HG02759 (cell line): ENCODE results near the gene MICALL2.
A peak's percentile ranks its signal among the peaks of the same experiment; 100 is the strongest.

Experiments used
- ATAC-seq: cut with Tn5 transposase; IDR thresholded peaks from one replicate; pipeline ENCODE4 v1.9.1; 2021; ENCODE audit warnings: mild to moderate bottlenecking, moderate library complexity; ENCODE audit not compliant: unreplicated experiment

MICALL2 gene

DNA sequence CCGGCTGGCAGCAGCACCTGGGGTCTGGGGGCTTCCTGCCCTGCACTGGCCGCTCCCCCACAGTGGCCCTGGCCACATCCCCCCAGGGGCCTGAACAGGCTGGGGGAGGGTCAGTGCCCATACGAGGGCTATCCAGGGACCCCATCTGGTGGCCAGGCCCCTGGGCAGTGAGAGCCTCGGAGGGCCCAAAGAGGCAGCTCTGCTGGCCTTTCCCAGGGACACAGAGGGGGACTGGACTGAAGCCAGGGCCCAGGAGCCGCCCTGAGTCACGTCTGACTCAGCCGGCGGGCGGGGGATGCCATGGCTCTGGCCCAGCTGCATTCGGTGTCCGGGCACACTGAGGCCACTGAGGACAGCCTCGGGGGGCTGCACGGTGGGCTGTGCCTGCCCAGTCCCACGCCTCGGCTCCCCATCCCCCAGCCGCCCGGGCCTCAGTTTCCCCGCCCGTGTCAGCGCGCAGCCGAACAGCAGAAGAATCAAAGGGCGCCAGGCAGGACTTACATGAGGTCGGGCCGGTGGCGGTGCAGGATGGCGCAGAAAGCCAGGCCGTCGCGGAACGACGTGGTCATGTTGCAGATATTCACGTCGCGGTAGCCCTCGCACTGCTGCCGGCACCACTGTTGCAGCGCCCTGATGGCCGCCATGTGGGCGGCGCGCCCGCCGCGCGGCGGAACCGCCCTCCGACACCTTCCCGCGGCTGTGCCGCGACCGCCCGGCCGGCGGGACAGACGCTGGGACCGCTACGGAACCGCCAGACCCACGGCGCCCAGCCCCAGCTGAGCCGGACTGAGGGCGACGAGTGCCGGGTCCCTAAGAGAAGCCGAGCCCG is at the start of gene MICALL2:
Gene MICALL2 (minus strand): TSS at position 788 of the 829 bp plus-strand sequence. CDS start 144 bp downstream, at position 644.
- ATAC-seq: peak; percentile 25

DNA sequence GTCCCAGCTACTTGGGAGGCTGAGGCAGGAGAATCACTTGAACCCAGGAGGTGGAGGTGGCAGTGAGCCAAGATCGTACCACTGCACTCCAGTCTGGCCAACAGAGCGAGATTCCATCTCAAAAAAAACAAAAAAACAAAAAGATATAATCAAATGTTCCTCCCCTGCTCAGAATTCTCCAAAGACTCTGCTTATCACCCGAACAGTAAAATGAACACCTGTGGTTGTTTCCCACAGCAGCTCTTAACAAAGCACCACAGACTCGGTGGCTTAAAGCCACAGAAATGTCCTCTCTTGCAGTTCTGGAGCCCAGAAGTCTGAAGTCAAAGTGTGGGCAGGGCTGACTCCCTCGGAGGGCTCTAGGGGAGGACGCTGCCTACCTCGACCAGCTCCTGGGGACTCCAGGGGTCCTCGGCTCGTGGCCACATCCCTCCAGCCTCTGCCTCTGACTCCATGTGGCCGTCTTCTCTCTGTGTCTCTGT is 49.0 kb upstream of the MICALL2 start:
- ATAC-seq: no peak

DNA sequence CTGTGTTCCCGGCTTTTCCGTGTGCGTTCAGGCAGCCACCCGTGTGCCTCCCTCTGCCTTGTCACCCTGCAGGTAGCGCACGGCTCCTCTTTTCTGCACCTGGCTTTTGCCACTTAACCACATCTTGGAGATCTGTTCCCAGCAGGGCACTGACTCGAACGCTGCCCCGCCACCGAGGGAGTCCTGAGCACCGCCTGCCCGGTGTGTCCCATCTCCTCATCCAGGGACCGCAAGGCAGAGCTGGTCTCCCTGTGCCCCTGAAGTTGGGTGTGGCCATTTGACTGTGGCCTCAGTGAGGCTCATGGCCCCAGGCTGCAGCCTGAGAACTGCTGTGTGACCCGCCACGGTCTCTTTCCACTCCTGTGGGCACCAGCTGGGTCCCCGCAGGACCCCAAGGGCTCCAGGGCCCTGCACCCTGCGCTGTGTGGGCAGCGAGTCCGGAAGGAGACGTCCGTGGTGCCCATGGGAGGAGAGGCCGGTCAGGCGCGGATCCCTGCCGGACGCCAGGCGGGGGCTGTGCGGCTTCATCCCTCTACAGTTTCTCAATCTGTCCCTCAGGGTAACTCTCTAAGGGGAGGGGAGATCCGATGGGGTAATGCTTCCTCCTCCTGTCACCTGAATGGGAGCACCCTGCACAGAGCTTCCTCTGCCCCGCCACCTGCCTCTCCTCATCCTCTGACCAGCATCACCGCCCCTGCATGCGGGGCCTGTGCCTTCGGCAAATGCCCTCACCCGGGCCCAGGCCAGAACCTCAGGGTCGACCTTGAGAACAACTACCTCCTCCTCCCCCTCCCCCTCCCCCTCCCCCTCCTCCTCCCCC is 46.7 kb upstream of the MICALL2 start:
- no peak for ATAC-seq

DNA sequence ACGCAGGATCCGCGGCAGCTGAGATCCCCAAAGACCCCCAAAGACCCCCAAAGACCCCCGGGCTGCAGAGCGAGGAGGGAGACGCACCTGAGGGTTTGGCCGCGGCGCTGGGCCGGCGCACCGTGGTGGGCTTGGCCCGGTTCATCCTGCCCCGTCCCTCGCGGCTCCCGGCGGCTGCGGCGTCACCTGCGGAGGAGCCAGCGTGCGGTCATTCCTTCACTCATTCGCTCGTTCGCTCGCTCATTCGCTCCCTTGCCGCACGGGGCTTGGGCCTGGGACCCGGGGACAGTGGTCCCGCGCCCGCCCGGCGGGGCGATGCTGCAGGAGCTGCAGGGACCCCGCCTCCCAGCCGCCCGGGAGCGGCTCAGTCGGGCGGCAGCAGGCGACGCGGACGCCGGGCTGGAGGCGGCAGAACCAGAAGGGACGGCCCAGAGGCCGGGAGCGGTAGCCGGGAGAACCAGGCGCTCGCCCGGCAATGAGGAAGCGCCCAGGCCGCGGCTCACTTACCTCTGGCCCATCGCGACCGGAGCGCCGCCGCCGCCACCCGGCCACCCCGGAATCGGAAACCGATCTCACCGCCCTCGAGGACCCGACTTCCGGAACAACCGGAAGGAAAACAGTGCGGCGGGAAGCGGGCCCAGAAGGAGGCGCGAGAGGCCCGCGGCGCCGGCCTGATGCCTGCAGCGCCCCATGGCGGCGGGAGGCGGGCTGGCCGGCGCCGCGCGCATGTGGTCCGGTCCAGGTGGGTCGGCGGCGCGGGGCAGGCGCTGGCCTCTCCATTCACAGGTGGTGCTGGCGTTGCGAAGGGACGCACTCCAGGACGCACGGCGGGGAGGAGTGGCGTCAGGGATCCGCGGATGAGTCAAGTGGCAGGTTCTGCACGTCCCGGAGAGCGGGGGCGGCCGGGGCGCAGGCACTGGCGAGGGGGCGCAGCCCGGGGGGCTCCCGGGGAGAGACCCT is 44.8 kb upstream of the MICALL2 start, which contains the start of gene INTS1:
Gene INTS1 (minus strand): TSS at position 574 of the 960 bp plus-strand sequence. CDS start 429 bp downstream, at position 145.
- peak; percentile 88 for ATAC-seq

DNA sequence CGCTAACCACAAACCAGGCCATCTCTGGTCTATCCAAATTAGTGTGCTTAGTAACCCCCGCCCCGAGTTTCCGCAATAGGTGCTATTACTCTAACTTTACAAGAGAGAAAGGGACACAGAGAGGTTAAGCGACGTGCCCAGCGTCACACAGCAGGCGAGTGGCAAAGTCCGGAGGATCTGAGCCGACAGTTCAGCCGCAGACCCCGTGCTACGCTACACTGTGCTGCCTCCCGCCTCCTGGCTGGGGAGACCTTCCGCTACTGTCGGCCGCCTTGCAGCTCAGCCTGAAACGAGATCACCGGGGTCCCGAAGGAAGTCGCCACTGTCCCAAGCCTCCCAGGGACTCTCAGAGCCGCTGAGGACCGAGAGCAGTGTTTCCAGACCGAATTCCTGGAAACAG is 44.1 kb upstream of the MICALL2 start:
- no peak for ATAC-seq

DNA sequence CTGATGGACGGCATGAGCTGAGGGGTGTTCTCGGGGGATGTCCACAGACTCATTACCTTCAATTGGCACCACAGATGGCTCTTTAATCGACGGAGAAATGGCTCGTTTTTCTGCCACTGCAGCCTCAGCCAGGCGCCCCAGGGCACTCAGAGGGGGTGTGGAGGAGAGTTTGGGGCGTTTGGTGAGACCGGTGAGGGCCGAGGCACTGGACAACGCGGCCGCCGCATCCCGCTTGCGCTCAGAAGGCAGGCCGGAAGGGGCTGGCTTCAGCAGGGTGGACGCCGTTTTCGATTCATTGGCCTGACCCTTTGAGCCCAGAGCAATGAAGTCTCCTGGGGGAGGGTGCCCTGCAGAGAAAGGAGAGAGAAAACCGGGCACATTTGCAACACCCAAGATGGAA is 43.6 kb upstream of the MICALL2 start:
- ATAC-seq: no peak

DNA sequence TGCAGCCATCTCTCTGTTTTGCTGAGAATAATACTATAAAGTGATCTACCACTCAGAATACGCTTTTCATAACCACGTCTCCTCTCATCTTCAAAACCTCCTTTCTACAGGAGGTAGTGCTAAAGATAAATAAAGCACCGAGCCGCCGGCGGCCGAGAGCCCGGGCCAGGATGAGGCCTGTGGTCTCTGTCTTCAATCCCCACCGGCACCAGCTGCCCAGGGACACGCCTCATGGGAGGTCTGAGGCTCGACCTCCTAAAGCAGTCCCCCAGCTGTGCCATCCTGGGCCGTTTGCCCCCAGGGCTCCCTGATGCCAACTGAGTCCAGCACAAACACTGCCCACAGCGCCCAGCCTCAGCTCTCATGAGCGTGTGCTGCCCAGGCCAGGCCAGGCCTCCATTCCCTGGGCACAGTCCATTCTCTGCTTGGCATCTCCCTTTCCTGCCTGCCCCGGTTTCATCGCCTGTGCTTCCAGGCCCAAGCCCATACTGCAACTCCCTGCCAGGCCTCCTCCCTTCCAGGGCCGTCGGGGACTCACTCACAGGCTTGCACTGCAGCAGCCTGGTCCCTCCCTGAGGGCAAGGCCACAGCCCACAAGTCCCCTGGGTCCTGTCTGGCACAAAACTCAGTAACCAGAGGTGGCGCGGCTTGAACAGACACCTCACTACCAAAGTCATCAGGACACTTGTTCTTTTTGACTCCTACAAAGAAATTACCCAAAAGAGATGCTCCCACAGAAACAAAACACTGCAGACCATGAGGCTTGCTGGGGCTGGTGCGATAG is 42.4 kb upstream of the MICALL2 start:
- no peak for ATAC-seq

DNA sequence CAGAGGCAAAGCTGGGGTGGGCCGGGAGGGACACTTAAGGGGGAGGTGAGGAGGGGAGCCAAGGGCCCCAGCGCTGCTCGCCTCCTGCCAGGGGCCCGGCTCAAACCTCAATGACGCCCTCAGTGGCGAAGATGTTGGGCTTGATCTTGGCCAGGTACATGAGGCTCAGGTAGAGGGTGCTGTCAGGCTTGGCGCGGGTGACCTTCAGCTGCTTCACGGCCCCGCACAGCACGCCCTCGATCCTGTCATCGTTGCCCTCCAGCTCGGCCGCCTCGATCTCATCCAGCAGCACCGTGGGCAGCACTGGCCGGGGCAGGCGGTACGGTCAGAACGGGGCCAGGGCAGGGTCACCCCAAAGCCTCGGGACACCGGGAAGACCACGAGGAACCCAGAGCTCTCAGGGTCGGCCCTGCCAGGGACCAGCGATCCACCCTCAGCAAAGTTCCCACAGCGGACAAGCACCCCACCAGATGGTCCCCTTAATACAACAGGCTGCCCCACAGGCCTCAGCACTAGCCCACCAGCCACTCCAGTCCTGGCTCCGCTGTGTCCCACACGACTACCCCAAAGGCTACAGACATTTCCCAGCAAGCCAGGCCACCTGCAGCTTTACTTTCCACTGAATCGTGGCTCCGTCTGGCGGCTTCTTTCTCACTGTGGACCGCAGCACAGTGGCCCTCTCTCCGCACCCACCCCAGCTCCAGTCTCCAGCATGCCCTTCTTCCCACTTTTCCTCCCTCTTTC is 41.0 kb upstream of the MICALL2 start:
- ATAC-seq: no peak

DNA sequence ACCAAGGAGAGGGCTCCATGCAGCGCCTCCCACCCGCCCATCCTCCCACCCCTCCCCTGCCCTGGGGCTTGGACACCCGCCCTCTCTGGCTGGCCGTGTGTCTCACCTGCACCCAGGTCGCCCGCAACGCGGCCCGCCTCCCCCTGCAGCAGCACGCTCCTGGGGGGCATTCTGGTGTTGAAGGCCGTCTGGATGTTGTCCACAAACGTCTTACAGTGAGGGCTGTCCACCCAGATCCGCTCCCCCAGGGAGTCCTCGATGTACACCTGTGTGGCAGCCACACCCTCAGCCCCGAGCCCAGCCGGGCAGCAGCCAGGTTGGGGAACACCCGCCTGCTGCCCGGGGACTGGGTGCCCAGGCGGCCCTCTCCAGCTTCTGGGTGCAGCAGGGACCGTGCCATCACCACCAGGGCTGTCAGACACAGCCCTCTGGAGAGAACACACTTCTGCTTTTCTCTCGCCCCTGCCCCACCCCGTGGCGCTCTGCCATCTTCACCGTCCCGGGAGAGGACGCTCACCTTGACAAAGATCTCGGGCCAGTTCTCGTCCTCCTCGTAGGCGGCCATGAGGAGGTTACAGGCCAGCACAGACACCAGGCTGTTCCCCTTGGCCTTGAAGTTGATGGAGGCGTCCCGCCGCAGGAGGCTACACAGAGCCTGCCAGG is 40.2 kb upstream of the MICALL2 start:
- no peak for ATAC-seq

DNA sequence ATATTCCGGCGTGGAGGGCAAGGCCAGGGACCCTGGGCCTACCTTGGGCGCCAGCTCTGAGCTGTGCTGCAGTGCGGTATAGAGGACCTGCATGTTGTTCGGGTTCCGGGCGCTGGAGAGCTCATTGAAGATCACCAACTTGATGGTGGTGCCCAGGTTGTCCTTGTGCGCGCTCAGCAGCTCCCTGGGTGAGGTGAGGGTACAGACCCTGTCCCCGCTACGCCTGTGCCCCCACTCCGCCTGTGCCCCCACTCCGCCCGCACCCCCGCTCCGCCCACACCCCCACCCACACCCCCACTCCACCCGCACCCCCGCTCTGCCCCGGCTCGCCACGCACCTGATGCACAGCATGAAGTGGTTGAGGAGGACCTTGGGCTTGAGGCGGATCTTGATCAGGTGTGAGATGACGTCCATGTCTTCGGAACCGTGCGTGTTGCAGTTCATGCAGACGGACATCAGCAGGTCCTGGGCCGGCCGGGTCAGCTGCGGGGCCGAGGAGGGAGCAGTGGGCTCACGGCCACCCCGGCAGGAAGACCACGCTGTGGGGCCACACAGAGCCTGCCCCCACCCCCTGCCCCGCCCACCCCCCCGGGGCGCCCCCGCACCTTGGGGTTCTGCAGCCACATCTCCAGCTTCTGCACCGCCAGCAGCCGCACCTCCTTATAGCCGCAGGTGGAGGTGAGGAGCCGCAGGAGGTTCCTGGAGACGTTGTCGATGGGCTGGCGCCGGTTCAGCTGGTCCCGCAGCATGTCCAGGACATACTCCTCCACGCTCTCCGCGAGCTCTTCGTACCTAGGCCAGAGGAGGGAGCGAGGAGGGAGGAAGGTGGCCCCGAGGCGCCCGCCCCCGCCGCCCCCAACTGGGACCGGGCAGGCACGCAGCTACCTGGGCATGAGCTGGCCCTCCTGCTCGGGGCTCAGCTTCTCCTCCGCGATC is 39.4 kb upstream of the MICALL2 start:
- no peak for ATAC-seq

DNA sequence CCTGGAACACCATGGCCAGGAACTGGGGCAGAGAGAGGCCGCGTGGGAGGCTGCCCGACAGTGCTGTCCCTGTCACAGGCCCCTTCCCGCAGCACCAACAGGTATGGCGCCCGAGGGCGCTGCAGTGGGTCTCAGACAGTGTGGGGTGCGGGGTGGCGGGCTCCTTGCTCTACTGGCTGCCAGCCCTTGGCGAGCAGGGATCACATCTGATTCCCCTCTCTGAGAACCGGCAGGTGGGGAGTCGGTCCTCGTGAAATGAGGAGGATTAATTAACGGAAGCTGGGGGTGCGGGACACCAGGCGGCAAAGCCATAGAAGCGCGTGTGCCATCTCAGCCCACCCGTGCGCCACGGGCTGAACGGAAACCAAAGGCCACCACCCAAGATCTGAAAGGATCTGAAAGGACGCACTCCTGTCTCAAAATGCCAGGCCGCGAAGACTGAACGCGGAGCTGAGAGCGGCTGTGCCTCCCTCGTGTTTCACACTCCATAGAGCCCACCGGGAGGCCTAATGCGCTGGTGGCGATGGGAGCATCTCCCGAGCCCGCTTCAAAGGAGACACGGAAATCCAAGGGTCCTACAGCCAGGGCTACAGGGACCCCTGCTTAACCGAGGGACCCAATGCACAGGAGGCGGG is 38.1 kb upstream of the MICALL2 start:
- ATAC-seq: no peak

DNA sequence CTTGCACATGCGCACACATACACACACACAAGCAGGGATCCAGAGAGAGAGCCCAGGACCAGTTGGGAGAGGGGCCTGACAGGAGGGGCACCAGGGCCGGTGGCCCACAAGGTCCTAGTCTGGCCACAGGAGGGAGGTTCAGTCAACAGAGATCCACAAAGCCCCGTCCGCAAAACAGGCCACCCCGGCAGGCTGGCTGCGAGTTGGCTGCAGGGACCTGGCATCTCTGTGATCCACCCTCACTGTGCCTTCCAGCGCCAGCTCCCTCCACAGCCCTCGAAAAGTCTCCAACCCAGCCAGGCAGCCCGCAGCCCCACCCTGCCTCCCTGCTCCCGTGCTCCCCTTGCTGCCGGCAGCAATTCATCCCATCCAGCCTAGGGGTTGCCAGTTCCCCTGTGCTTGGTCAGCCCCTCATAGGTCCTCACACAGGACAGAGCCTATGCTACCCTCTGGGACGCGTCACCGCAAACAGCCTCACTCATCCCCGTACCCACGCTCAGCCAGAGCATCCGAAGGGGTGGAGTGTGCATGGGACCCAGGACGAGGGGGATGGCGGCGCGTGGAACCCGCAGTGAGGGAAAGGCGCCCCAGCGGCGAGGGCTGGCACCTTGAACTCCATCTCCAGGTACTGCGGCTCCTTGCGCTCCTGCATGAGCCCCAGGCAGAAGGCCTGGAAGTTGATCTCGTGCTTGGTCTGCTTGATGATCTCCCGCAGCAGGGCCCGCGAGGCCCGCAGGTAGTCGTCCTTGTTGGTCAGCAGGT is 37.4 kb upstream of the MICALL2 start:
- no peak for ATAC-seq

DNA sequence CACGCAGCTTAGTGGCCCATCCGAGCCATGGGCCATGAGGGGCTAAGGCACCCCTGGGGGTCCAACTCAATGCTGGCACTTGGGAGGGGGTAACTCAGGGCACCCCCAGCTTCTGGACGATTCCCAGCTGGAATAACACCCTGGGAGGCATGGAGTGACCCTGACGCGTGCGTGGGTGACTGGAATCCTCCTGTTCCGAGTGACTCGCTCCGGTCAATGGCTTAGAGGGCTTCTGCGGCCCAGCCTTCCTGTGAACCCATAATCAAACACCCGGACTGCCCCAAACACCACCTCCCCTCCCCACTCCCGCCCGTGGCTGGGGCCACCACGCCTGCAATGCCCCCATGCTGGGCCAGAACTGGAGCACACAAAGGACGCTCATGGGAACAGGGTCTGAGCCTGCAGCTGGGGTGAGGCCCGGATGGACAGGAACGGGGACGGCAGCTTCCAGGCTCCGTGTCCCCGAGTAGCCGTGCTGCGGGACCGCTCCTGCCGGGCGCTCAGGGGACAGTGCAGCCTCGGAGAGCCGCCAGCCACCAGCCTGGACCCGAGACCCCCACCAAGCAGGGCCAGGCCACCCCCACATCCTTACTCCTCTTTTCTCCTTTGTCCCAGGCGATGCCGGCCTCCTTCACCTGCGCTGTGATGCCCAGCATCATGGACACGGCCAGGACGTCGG is 36.4 kb upstream of the MICALL2 start:
- no peak for ATAC-seq

DNA sequence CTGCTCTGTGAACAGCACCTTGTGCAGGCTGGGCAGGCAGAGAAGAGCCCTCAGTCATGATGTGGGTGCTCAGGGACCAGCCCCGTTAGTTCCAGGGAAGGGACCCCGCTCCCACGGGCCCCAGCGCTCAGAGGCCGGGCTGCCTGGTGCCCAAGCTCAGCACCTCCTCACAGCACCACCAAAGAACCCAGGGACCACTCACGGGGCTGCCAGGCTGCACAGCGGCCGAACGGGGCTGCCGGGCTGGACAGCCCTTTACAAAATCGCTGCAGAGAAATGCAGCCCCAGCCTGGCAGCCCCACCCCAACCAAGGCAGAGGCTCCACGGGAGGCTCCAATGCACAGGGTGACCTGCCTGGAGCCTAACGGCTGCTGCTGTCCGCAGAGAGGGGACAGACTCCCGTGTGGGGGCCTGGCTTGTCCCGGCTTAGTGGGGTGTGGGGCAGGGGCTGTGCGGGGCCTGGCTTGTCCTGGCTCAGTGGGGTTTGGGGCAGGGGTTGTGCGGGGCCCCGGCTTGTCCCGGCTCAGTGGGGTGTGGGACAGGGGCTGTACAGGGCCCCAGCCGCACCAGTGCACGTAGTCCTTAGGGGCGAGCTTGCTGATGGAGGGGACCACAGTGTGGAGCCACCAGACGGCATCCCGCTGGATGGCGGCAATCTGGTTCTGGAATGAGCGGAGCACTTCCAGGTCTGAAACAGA is 35.7 kb upstream of the MICALL2 start:
- no peak for ATAC-seq

DNA sequence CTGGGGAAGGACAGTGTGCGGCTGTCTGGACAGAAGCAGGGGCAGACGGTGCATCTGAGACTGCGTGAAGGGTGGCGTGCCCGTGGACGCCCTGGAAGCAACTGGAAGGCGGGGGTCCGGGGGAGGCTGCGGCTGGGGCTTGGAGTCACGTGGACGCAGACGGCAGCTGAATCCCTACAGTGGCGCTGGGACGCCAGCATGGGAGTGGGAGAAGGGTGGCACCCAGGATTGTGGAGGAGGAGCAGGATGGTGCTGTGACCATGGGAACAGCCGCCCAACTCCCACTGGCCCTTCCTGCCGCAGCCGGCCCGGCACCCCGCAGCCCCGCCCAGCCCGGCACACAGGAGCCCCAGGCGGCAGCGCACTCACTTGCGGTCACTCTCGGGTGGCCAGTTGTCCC is 35.2 kb upstream of the MICALL2 start:
- no peak for ATAC-seq
